BLaER1 treated with 17β-estradiol and CSF1 and Interleukin-3, amounts not matched to agents 10 nM and 100 nM (cell line): ENCODE results near the gene MYRF.

Experiments
- H3K27ac ChIP-seq, 11 experiments: shearing (Covaris generic); formaldehyde crosslinking; 2 replicates each; pipeline ENCODE4 v1.8.1; 2022
- H3K27me3 ChIP-seq, 11 experiments: shearing (Covaris generic); formaldehyde crosslinking; 2 replicates each; pipeline ENCODE4 v1.8.1; 2022
- H3K36me3 ChIP-seq, 11 experiments: shearing (Covaris generic); formaldehyde crosslinking; 2 replicates each; pipeline ENCODE4 v1.8.1; 2022
- H3K4me1 ChIP-seq, 10 experiments: shearing (Covaris generic); formaldehyde crosslinking; 2 replicates each; pipeline ENCODE4 v1.8.1; 2022
- H3K4me2 ChIP-seq, 11 experiments: shearing (Covaris generic); formaldehyde crosslinking; 2 replicates each; pipeline ENCODE4 v1.8.1; 2022
- H3K4me3 ChIP-seq, 10 experiments: shearing (Covaris generic); formaldehyde crosslinking; 2 replicates each; pipeline ENCODE4 v1.8.1; 2022
- H3K9ac ChIP-seq, 11 experiments: shearing (Covaris generic); formaldehyde crosslinking; 2 replicates each; pipeline ENCODE4 v1.8.1; 2022
- H3K9me3 ChIP-seq, 11 experiments: shearing (Covaris generic); formaldehyde crosslinking; replicated peaks in 1 of 11; 2 replicates each; pipeline ENCODE4 v1.8.1; 2022
- H4K20me1 ChIP-seq, 11 experiments: shearing (Covaris generic); formaldehyde crosslinking; 2 replicates each; pipeline ENCODE4 v1.8.1; 2022
- Cebpa-rat ChIP-seq, 11 experiments: shearing (Covaris generic); IDR thresholded peaks; 2 replicates each; pipeline ENCODE4 v1.8.1; 2022

MYRF gene

DNA sequence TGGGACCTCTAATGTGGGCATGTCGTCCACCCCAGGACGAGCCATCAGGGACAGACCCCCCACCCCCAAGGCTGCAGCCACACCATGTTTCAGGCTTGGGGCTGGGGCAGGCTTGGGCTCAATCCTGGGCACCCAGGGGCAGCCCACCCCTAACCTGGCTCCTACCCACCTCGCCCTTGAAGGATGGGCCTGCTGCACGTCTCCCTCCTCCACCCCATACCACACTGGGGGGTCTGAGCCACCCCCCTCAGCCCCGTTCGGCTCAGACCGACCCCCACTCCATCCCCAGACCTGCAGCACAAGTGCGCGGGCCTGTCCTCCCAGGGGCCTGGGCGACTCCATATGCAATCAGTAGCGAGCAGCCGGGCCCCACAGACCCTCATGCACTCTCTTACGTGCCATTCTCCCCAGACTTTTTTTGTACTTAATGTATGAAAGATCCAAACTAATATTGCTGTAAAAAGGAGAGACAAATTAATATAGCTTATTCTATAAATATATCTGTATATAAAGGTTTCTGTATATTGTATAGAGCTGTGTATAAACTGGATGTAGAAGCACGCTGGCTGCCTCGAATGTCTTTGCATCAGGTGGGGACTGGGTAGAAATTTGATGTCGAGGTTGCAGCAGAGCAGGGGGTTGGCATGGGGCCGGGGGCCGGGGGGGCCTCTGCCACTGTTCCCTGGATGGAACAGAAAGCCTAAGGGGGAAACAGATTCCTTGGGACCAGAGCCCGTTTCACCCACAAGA, 5.8 kb upstream of the MYRF start:
- Histone ChIP-seq H3K4me1 (peaks cover 5 to 33% (median 18%) of the 10 kb centered on the region in 10 experiments; a peak in 17 of 20 replicates), H3K4me2 (no peak overlapping the region), H3K36me3 (peaks cover 0 to 13% (median 0%) of the 10 kb centered on the region in 11 experiments; a peak in 3 of 22 replicates), H3K4me3 (no peak overlapping the region), H4K20me1 (0 out of 22 replicates have a peak, but pooled peaks cover 0 to 11% (median 0%) of the 10 kb centered on the region in 11 experiments), H3K27ac (no peak overlapping the region), H3K9ac (peak overlapping the region in 1 of 11 experiments; percentile 3; a peak in 2 of 22 replicates), H3K27me3 (peaks cover 9 to 17% (median 13%) of the 10 kb centered on the region in 11 experiments), H3K9me3 (no peaks in the 10 kb centered on the region)
- no peak for TF ChIP-seq Cebpa-rat (IDR thresholded peaks at IDR 0.05)

DNA sequence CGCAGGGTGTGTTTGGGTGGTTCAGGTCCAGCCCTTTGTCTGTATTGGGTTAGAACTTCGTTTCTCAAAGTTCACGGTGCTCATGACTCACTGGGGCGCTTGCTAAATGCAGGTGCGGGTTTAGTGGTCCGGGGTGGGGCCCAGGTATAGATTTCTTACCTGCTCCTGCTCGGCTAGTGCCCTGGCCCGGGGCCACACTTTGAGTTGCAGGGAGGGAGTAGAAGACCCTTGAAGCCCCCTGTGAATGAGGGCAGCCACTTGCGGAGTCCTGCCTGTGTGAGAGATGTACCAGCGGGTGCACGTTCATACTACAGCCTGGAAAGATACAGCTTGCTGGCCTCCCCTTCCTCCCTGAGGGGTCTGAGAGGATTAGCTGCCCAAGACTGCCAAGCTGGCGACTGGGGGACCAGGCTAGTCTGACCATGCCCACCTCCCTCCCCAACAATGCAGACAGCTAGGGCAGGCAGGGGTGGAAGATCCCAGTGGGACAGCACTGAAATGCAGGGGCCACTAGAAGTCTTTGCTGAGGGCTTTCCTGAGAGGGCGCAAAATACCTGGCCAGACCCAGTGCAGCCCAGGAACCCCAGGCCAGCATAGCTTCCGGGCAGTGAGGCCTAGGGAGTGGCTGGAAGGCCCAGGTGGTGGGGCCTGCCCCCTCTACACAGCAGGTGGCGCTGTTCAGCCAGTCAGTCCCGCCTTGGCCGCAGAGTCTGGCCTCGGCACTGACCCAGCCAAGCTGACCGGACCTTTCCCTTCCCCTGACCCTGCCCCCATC, 5.1 kb upstream of the MYRF start:
- Histone ChIP-seq H3K4me2 (peak overlapping the region in 2 of 11 experiments; percentile 12 to 35; a peak in 3 of 22 replicates), H3K27me3 (peaks cover 17 to 25% (median 20%) of the 10 kb centered on the region in 11 experiments), H3K36me3 (peaks cover 0 to 13% (median 0%) of the 10 kb centered on the region in 11 experiments; a peak in 3 of 22 replicates), H4K20me1 (peaks cover 0 to 11% (median 0%) of the 10 kb centered on the region in 11 experiments; a peak in 1 of 22 replicates), H3K27ac (no peak overlapping the region), H3K4me1 (peaks cover 1 to 26% (median 13%) of the 10 kb centered on the region in 10 experiments; a peak in 17 of 20 replicates), H3K4me3 (no peak overlapping the region), H3K9ac (0 out of 22 replicates have a peak overlapping the region, but pooled peaks of 1 of the 11 experiments have one; percentile 42), H3K9me3 (no peaks in the 10 kb centered on the region)
- no peak for TF ChIP-seq Cebpa-rat (IDR thresholded peaks at IDR 0.05)

DNA sequence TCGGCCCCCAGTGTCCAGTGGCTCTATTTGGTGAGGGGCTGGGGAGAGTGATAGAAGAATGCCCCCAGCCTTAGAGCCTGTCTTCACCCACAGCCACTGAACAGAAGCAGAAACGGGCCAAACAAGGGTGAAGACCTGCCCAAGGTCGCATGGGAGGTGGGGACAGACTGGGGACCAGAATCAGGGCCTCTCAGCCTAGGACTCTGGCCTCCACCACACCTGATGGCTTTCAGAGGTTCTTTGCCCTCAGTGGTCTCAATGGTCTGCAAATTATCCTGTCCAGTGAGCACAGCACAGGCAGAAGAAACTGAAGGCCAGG, 4.5 kb upstream of the MYRF start:
- Histone ChIP-seq H3K27me3 (peaks cover 22 to 30% (median 26%) of the 10 kb centered on the region in 11 experiments), H3K4me2 (peak overlapping the region in 2 of 11 experiments; percentile 12 to 35; a peak in 3 of 22 replicates), H4K20me1 (peaks cover 0 to 11% (median 0%) of the 10 kb centered on the region in 11 experiments; a peak in 1 of 22 replicates), H3K9me3 (no peaks in the 10 kb centered on the region), H3K27ac (no peak overlapping the region), H3K36me3 (peaks cover 0 to 13% (median 0%) of the 10 kb centered on the region in 11 experiments; a peak in 3 of 22 replicates), H3K4me1 (peaks cover 4 to 26% (median 13%) of the 10 kb centered on the region in 10 experiments; a peak in 17 of 20 replicates), H3K9ac (no peak overlapping the region), H3K4me3 (no peak overlapping the region)
- no peak for TF ChIP-seq Cebpa-rat (IDR thresholded peaks at IDR 0.05)

DNA sequence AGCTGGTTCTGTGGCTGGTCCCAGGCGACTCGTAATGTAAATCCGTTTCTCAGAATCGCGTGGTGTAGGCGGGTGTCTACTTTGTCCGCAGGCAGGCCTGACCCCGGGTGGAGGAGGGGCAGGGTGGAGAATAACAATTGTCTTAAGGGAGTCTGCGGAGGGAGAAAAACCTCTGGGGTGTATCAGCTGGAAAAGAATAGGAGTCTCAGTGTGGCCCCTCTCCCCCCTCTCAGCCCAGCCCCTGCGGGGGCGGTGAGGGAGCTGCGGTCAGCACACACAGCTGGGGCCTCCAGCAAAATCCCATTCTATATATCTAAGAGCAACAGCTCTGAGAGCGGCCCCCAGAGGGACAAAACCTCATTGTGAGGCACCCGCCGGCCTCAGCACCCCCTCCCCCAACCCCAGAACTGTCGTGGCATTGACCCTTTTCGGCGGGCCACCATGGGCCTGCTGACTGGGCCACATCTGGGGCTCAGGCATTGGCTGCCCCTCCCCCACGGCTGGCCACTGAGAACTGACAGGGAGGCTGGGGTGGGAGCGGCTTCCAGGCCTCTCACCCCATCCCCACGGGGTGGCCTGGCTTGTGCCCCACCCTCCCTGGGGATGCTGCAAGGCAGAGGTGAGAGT, 2.7 kb upstream of the MYRF start:
- peaks cover 0 to 11% (median 0%) of the 10 kb centered on the region in 11 experiments; a peak in 2 of 22 replicates for H4K20me1 ChIP-seq
- H3K36me3 ChIP-seq: peaks cover 0 to 3% (median 0%) of the 10 kb centered on the region in 11 experiments; a peak in 1 of 22 replicates
- H3K4me1 ChIP-seq: peaks cover 5 to 33% (median 16%) of the 10 kb centered on the region in 10 experiments; a peak in 16 of 20 replicates
- TF ChIP-seq Cebpa-rat (IDR thresholded peaks at IDR 0.05): no peak
- peaks cover 36 to 48% (median 42%) of the 10 kb centered on the region in 11 experiments for H3K27me3 ChIP-seq
- no peaks in the 10 kb centered on the region for H3K9me3 ChIP-seq
- no peak overlapping the region for H3K9ac ChIP-seq
- no peak overlapping the region for H3K27ac ChIP-seq
- peak overlapping the region in 1 of 11 experiments; percentile 3; a peak in 1 of 22 replicates for H3K4me2 ChIP-seq
- no peak overlapping the region for H3K4me3 ChIP-seq

DNA sequence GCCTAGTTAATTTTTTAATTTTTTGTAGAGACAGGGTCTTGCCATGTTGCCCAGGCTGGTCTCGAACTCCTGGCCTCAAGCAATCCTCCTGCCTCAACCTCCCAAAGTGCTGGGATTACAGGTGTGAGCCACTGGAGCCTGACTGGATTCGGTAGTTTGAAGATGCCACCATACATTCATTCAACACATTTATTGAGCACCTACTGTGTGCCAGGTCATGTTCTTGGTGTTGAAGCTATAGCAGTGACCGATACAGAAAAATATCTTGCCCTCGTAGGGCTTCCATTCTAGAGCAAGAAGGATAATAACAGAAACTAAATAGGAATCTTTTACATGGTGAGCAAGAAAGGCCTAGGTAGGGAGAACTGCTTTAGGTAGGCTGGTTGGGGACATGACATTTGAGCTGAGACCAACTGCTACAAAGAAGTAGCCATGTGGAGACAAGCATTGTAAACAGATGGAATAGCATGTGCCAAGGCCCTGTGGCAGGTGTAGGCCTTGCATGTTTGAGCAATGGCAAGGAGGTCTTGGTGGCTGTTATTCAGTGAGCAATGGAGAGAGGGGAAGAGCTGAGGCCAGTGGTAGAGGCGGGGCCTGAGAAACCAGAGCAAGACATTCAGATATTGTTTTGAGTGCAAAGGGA, 1.7 kb upstream of the MYRF start:
- H4K20me1 ChIP-seq: peaks cover 0 to 7% (median 0%) of the 10 kb centered on the region in 11 experiments; a peak in 2 of 22 replicates
- no peak overlapping the region for H3K9ac ChIP-seq
- TF ChIP-seq Cebpa-rat (IDR thresholded peaks at IDR 0.05): no peak
- H3K36me3 ChIP-seq: no peaks in the 10 kb centered on the region
- peaks cover 36 to 53% (median 48%) of the 10 kb centered on the region in 11 experiments for H3K27me3 ChIP-seq
- H3K9me3 ChIP-seq: no peaks in the 10 kb centered on the region
- H3K27ac ChIP-seq: no peak overlapping the region
- peaks cover 5 to 44% (median 21%) of the 10 kb centered on the region in 10 experiments for H3K4me1 ChIP-seq
- no peak overlapping the region for H3K4me3 ChIP-seq
- no peak overlapping the region for H3K4me2 ChIP-seq

DNA sequence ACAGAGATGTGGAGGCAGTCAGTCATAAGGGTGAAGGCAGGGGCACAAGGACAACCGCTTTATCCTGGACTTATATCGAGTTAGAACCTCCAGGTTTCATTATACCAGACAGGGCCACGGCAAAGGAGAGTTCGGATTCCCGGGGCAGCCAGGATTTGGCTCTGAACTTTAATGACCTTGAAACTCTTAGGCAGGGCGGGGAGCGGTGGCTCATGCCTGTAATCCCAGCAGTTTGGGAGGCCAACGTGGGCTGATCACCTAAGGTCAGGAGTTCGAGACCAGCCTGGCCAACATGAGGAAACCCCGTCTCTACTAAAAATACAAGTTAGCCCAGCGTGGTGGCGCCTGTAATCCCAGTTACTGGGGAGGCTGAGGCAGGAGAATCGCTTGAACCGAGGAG, 1.1 kb upstream of the MYRF start:
- H4K20me1 ChIP-seq: peaks cover 0 to 3% (median 0%) of the 10 kb centered on the region in 11 experiments; a peak in 2 of 22 replicates
- no peak overlapping the region for H3K4me2 ChIP-seq
- H3K9ac ChIP-seq: no peak overlapping the region
- H3K36me3 ChIP-seq: no peaks in the 10 kb centered on the region
- no peaks in the 10 kb centered on the region for H3K9me3 ChIP-seq
- no peak for TF ChIP-seq Cebpa-rat (IDR thresholded peaks at IDR 0.05)
- no peak overlapping the region for H3K27ac ChIP-seq
- no peak overlapping the region for H3K4me3 ChIP-seq
- H3K4me1 ChIP-seq: peaks cover 11 to 50% (median 28%) of the 10 kb centered on the region in 10 experiments
- peaks cover 36 to 53% (median 48%) of the 10 kb centered on the region in 11 experiments for H3K27me3 ChIP-seq

DNA sequence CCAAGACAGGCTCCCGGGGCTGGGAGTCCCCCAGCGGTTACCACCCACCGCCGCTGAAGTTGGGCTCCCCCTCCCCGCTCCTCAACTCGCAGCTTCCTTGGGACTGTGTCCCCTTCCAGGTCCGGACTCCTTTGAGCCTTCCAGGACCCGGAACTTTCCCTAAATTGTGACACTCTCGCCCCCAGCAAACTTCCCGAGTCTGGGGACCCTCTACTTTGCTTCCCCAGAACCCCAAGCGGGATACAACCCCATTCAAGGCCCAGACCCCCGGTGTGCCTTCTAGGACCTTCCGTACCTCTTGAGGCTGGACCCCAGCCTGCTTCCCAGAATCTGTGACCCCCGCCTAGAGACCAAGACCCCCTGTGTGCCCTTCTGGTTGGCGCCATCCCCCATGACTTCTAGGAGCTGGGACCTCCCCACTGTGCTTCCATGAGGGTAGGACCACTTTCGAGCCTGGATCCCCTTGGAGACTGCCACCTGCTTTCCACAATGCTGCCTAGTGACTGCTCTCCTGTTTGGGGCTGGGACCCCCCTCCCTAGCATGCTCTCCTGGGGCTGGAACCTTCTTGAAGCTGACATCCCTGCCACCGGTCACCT, 587 bp downstream of the MYRF start:
- no peak for TF ChIP-seq Cebpa-rat (IDR thresholded peaks at IDR 0.05)
- peak overlapping the region; percentile 83 to 91 (median 85) for H3K4me2 ChIP-seq
- peak overlapping the region; percentile 46 to 68 (median 53); a peak in 19 of 20 replicates for H3K4me3 ChIP-seq
- peaks cover 26 to 58% (median 43%) of the 10 kb centered on the region in 10 experiments for H3K4me1 ChIP-seq
- no peaks in the 10 kb centered on the region for H3K36me3 ChIP-seq
- no peaks in the 10 kb centered on the region for H3K9me3 ChIP-seq
- no peak overlapping the region; a peak in 1 of 22 replicates for H3K27ac ChIP-seq
- H3K27me3 ChIP-seq: peaks cover 36 to 53% (median 48%) of the 10 kb centered on the region in 11 experiments
- peaks cover 0 to 3% (median 0%) of the 10 kb centered on the region in 11 experiments; a peak in 2 of 22 replicates for H4K20me1 ChIP-seq
- H3K9ac ChIP-seq: peak overlapping the region in 10 of 11 experiments; percentile 18 to 73 (median 54); a peak in 15 of 22 replicates
